Stimulated activated CD4-positive, alpha-beta T cell treated with anti-CD3 and anti-CD28 coated beads, TNF-alpha, amount 100 ng/mL, for 24 hours (primary cell): ENCODE measurements around the gene ZNF746.

Experiments used
- DNase-seq, 3 experiments: peaks; one replicate each; pipeline ENCODE4 v3.0.0-alpha.2; 2020; ENCODE audit warnings: low read depth in 3 of 3

Gene ZNF746

DNA sequence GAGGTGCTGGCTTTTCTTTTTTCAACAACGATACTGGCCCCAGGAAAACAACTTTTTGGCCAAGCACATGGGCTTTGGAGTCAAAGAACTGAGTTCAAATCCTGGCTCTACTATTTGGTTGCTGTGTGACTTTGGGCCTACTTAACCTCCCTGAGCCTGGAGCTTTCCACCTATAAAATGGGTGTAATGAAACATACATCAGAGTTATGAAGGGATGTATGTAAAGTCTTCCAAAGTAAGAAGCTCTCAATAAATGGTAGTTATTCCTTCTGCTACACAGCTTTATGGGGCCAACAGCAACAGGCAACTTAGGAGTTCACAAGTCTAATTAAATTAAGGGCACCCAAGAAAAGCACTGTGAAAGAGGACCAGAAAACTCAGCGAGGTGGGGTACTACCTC is 69.7 kb downstream of the ZNF746 start:
- DNase-seq = no peak

- no peak for DNase-seq
These were observed 70.4 kb downstream of the ZNF746 start for GRCh38 chr7:149427096-149427680.

- DNase-seq = no peak
These were observed 74.0 kb downstream of the ZNF746 start for GRCh38 chr7:149423449-149424110.

GRCh38 chr7:149422914-149423301 is 74.7 kb downstream of the ZNF746 start:
- peak in 1 of 3 experiments; percentile 34 for DNase-seq
